Fibroblast of pulmonary artery (primary cell): ENCODE results near the gene MPV17.

ENCODE experiments used
- DNase-seq: peaks from one replicate; pipeline ENCODE4 v3.0.0-alpha.2; 2010; ENCODE audit warnings: low read depth
- H3K4me3 ChIP-seq: replicated peaks from 2 replicates; pipeline ENCODE4 v1.5.1; 2011; ENCODE audit warnings: low read depth, mild to moderate bottlenecking, control low read depth, low read length, moderate library complexity
- CTCF ChIP-seq: IDR thresholded peaks from 2 replicates; pipeline ENCODE4 v1.5.1; 2011; ENCODE audit warnings: mild to moderate bottlenecking, control low read depth, low read length, inconsistent platforms; ENCODE audit errors: missing control alignments

The MPV17 gene

GRCh38 chr2:27262379-27263286, 60.3 kb downstream of the MPV17 start, which contains the start of gene SLC30A3:
Gene SLC30A3 (minus strand): TSS chr2:27263047. CDS start chr2:27262906, 141 bp downstream.
- no peak for TF ChIP-seq CTCF
- no peak for DNase-seq
- peak within 1 kb of the TSS; percentile 21 for H3K4me3 ChIP-seq

GRCh38 chr2:27261926-27262298, 61.0 kb downstream of the MPV17 start:
- no peak for TF ChIP-seq CTCF
- no peak overlapping the region for H3K4me3 ChIP-seq
- DNase-seq = no peak

- no peak for TF ChIP-seq CTCF
- no peak for DNase-seq
- H3K4me3 ChIP-seq = no peak overlapping the region
Observed at GRCh38 chr2:27261241-27261925, 61.5 kb downstream of the MPV17 start.
